Aorta (tissue), 5 donors: ENCODE results near the gene STOML2. TPM values are rescaled to one million over a fixed set of nuclear protein-coding genes. Genes with fewer than 3 reads are reported as not detected.

Experiments used
- ATAC-seq: fragments of 200-7000 bp; cut with Tn5 transposase; one replicate; pipeline ENCODE4 v1.9.1; 2022; ENCODE audit warnings: moderate library complexity; ENCODE audit not compliant: low FRiP score
- DNase-seq, 2 donors: peaks; one replicate each; pipeline ENCODE4 v3.0.0-alpha.2; 2020
- H3K27ac ChIP-seq, 2 donors: one replicate each; pipeline ENCODE4 v1.5.1; 2013; ENCODE audit warnings: low read length in 2 of 2, mild to moderate bottlenecking in 2 of 2, moderate library complexity in 2 of 2, control low read depth in 1 of 2, inconsistent platforms in 1 of 2, low read depth in 1 of 2
- H3K27me3 ChIP-seq, 2 donors: one replicate each; pipeline ENCODE4 v1.6.1; 2013; ENCODE audit warnings: control low read depth in 1 of 2, low read length in 1 of 2, mild to moderate bottlenecking in 1 of 2, moderate library complexity in 1 of 2; ENCODE audit not compliant: insufficient read depth in 2 of 2, control insufficient read depth in 1 of 2
- H3K36me3 ChIP-seq, 2 donors: one replicate each; pipeline ENCODE4 v1.6.1; 2013; ENCODE audit warnings: control low read depth in 1 of 2, low read length in 1 of 2, mild to moderate bottlenecking in 1 of 2; ENCODE audit not compliant: insufficient read depth in 2 of 2, control insufficient read depth in 1 of 2
- H3K4me1 ChIP-seq, 2 donors: one replicate each; pipeline ENCODE4 v1.6.1; 2013; ENCODE audit warnings: low read length in 2 of 2, control low read depth in 1 of 2, mild to moderate bottlenecking in 1 of 2, moderate library complexity in 1 of 2; ENCODE audit not compliant: insufficient read depth in 2 of 2, control insufficient read depth in 1 of 2
- H3K4me3 ChIP-seq, 2 donors: one replicate each; pipeline ENCODE4 v1.5.1; 2013; ENCODE audit warnings: low read length in 2 of 2, control low read depth in 1 of 2, mild to moderate bottlenecking in 1 of 2
- H3K9me3 ChIP-seq: one replicate; pipeline ENCODE4 v1.6.1; 2013; ENCODE audit warnings: mild to moderate bottlenecking, low read length; ENCODE audit not compliant: control insufficient read depth
- whole genome bisulfite sequencing, 2 donors: extraction: QIAGEN DNeasy Blood & Tissue Kit; methylation state at CpG; one replicate each; pipeline ENCODE4 v1.1.7; 2013; 5-methylcytosine and 5-hydroxymethylcytosine counted together
- intact Hi-C, 2 donors: fragments of 100-400 bp; cut with DNase I; formaldehyde crosslinking; loops; one replicate each; pipeline versions ENCODE4 v1.14.2 to v1.15.0; 2022
- polyA plus RNA-seq, 2 donors: library from polyadenylated mRNA; stranded (reverse); fragments of 200-250 nt; gene quantifications; one replicate each; pipeline ENCODE4 v1.2.3, GENCODE V29; 2013
- total RNA-seq, 2 donors: library from RNA; stranded (reverse); fragmentation: NEBNext Ultra II Directional; extraction: Animal tissue kit (Norgen Biotek cat#: 25700); gene quantifications; one replicate each; pipeline ENCODE4 v1.2.1, GENCODE V29; 2021
- donor health status: healthy with polysubstance abuse.
- donor health status: Bipolar disorder and iron deficiency.
- donor health status: DM: no; HTN: no; CAD: no.
- donor health status: DM: no; HTN: no; CAD: no.
- donor health status: DM: yes; HTN: yes; CAD: no.

The STOML2 gene
- total and polyA plus RNA-seq, 4 donors = 47.2 to 85.3 (median 61.9) TPM

DNA sequence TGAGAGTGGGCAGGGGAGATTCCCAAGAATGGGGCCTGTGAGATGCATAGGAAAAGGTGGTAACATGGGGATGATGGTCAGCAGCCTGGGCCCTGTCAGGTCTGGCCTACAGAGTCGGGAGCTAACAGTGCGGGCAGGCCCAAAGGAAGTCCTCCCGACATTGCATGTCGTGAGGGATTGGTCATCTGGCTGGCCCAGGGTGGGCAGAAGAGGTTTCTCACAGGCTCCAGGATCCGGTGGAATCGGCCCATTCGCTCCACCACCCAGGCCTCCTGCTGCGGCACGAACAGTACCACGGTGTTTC lies 514 bp downstream of the STOML2 start:
- no peaks in the 10 kb centered on the region for H3K27me3 ChIP-seq
- peak overlapping the region in 1 of 2 donors; percentile 65 for H3K27ac ChIP-seq
- 3% methylated on average over 10 of the region's 10 CpGs for WGBS, 2 donors
- DNase-seq = peak; percentile 44 to 78
- ATAC-seq = peak; percentile 13
- peaks cover 0 to 6% of the 10 kb centered on the region in 2 donors for H3K36me3 ChIP-seq
- H3K9me3 ChIP-seq = no peaks in the 10 kb centered on the region
- peak overlapping the region; percentile 59 to 62 for H3K4me3 ChIP-seq
- no peaks in the 10 kb centered on the region for H3K4me1 ChIP-seq
- intact Hi-C loops = no loop called here

DNA sequence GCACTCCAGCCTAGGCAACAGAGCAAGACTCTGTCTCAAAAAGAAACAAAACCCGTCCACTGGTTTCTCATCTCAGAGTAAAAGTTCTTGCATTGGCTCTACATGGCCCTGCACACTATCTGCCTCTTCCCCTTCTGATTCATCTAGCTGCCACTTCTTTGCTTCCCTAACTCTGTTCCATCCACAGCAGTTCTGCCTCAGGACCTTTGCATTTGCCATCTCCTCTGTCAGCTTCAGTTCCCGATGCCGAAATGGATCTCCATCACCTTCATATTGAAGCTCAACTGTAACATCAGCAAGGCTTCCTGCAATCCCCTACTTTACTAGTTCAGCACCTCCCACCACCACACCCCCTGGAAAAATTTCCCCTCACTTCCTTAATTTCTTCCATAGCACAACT lies 5.4 kb downstream of the STOML2 start:
- no peak for ATAC-seq
- WGBS, 2 donors = 86 to 90% methylated on average over 3 of the region's 3 CpGs
- Histone ChIP-seq H3K27ac (no peak overlapping the region), H3K4me3 (no peak overlapping the region), H3K36me3 (peaks cover 0 to 2% of the 10 kb centered on the region in 2 donors), H3K27me3 (no peaks in the 10 kb centered on the region), H3K9me3 (no peaks in the 10 kb centered on the region), H3K4me1 (no peaks in the 10 kb centered on the region)
- no peak for DNase-seq
- intact Hi-C loops = loop anchor here (5.0 to 10.0 kb wide), 2 partner anchors 110 to 203 kb away; partner anchors contain the start of gene DNAJB5 (in 1 of the 2)

DNA sequence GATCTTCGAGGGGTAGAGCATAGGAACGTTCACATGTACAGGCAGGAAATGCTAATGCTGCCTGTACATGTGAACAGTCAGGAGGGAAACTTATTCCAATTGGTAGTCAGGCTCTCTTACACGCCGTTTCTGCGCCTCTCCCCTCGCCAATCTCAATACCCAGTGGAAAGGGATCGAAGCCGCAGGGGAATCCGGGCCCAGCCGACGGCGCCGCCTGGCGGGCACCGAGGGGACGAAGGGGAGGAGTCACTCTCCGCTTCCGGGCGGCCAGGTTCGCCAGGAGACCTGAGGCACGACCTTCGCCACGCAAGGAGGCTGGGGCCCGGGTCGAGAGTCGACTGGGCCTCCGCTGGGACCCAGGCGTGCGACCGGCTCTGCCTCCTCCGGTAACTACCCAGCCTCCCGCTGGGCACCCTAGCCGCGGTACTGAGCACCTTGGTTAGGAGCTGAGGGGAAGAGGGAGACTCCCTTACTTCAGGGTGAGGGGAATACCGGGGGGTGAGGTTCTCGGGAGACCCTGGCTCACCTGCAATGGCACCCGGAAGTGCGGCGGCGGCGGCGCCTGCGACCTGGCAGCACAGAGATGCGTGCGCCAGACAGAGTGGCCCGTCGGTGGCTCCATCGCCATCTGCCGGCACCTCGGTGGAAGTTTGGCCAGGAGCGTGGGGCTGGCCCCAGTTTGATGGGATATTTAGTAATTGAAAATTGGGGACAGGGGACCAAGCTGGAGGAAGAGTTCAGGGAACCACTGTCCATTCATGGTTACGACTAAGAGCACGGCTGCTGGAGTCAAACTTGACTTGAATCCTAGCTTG lies 6.7 kb downstream of the STOML2 start, which contains the start of gene PIGO:
PIGO (minus strand) TSS at position 557 of the 815 bp plus-strand sequence. CDS start 1,026 bp downstream, outside the sequence.
- ATAC-seq = peak; percentile 95
- Histone ChIP-seq H3K4me1 (no peaks in the 10 kb centered on the region), H3K4me3 (peak within 1 kb of the TSS; percentile 85 to 88), H3K36me3 (peaks cover 0 to 4% of the 10 kb centered on the region in 2 donors), H3K27me3 (no peaks in the 10 kb centered on the region), H3K27ac (peak within 1 kb of the TSS; percentile 80 to 99), H3K9me3 (no peaks in the 10 kb centered on the region)
- 1% methylated on average over 53 of the region's 53 CpGs for WGBS, 2 donors
- intact Hi-C loops = loop anchor here (5.0 to 10.0 kb wide), 2 partner anchors 109 to 201 kb away; partner anchors contain the start of gene DNAJB5 (in 1 of the 2)
- DNase-seq = peak; percentile 94 to 96

DNA sequence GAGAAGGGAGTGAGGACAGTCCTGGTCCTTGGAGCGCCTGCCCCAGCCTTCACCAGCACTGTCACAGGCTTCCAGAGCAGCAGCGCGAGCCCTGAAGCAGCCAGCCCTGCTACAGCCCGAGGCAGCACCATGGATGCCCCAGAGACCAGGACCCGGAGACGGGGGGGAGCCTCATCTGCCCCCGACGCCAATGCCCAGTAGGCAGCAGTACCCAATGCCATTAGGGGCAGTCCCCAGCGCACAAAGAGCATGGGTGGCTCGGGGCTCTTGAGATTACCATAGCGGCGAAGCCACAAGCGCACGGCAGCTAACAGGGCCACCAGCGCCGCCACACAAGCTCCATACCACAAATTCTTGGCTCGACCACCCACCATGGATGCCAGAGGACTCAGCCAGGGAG lies 11.4 kb downstream of the STOML2 start:
- H3K4me1 ChIP-seq = no peaks in the 10 kb centered on the region
- no peak overlapping the region for H3K4me3 ChIP-seq
- ATAC-seq = no peak
- no peaks in the 10 kb centered on the region for H3K9me3 ChIP-seq
- no peaks in the 10 kb centered on the region for H3K27me3 ChIP-seq
- H3K27ac ChIP-seq = no peak overlapping the region
- no peak for DNase-seq
- WGBS, 2 donors = 88 to 92% methylated on average over 17 of the region's 17 CpGs
- intact Hi-C loops = loop anchor here in 1 of 2 donors (10.0 kb wide), 1 partner anchor 197 kb away; a partner anchor contains a TSS
- H3K36me3 ChIP-seq = peaks cover 0 to 6% of the 10 kb centered on the region in 2 donors

DNA sequence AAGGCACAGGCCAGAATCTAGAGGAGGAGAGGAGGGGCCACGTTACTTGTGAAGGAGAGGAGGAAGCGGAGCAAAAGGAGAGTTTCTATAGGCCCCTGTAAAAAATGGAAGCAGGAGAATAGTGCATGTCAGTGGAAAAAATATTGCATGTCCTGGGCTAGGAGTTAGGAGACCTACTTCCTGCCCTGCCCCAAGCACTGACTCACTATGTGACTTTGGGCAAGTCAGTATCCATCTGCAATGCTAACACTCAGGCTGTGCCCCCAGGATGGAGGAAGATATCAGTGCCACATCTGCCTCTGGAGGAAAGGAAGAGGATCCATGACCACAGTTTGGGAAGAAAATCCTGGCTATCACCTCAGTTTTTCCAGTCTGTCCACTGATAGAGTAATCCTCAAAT lies 13.5 kb downstream of the STOML2 start:
- intact Hi-C loops = no loop called here
- no peak for ATAC-seq
- Histone ChIP-seq H3K4me3 (no peak overlapping the region), H3K27ac (no peak overlapping the region), H3K27me3 (no peaks in the 10 kb centered on the region), H3K9me3 (no peaks in the 10 kb centered on the region), H3K36me3 (peaks cover 0 to 6% of the 10 kb centered on the region in 2 donors), H3K4me1 (no peaks in the 10 kb centered on the region)
- WGBS, 2 donors = 94 to 95% methylated on average over 2 of the region's 2 CpGs
- no peak for DNase-seq

DNA sequence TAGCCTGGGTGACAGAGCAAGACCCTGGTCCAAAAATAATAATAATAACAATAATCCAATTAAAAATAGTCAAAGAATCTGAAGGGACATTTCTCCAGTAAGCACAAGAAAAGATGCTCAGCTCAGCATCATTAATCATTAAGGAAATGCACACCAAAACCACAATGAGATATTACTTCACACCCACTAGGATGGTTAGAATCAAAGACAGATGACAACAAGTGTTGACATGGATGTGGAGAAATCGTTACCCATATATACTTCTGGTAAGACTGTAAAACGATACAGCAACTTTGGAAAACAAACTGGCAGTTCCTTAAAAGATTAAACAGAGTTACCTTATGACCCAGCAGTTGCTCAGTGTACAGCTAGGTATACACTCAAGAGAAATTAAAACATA lies 17.9 kb downstream of the STOML2 start:
- no peak for DNase-seq
- H3K36me3 ChIP-seq = peaks cover 0 to 3% of the 10 kb centered on the region in 2 donors
- no peaks in the 10 kb centered on the region for H3K4me1 ChIP-seq
- H3K27ac ChIP-seq = no peak overlapping the region
- H3K27me3 ChIP-seq = no peaks in the 10 kb centered on the region
- intact Hi-C loops = no loop called here
- ATAC-seq = no peak
- 77 to 86% methylated on average over 2 of the region's 2 CpGs for WGBS, 2 donors
- no peaks in the 10 kb centered on the region for H3K9me3 ChIP-seq
- H3K4me3 ChIP-seq = no peak overlapping the region

DNA sequence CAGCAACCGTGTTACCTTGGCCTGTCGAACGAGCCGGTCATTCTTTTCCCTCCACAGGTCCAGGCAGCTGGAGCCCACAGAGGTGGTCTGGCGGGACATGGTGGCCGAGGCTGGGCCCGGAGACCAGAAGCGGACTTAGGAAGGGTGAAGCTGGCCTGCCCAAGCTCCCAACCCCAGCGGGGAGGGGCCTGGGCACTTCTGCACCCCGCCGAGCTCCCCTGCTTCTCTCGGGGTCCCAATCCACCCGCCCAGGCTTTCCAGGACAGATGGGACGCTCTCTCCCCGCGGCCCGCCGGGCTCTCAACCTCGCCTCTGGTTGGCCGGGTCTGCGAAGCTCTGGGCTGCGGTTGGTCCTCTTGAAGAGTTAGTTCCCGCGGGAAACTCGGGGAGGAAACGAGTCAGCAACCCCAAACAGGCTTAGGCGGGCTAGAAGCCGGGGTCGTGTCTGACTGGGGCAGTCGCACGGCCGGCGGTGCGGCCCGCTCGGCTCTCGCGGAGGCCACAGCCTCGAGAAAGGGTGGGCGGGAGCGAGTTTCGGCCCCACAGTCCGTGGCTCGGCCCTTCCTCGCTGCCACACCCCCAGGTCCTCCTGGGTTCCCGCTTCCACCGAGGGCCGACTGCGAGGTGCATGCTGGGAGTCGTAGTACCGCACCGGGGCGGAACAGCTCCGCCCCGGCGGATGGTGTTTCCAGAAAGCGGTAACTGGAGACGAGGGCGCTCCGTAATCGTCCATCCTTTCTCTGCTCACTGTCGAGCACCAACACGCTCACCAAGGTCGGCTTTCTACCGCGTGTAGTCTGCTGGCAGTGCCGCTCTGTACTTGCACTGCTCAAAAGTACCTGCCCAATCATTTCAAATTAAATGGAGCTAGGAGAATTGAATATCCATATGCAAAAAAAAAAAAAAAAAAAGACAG lies 23.2 kb downstream of the STOML2 start, which contains the start of gene FANCG:
FANCG (minus strand) TSS at position 517 of the 916 bp plus-strand sequence; CDS start at position 99, 418 bp downstream.
- H3K9me3 ChIP-seq = no peaks in the 10 kb centered on the region
- H3K36me3 ChIP-seq = no peaks in the 10 kb centered on the region
- DNase-seq = peak; percentile 95 to 96
- 0% methylated on average over 67 of the region's 67 CpGs for WGBS, 2 donors
- peak within 1 kb of the TSS in 1 of 2 donors; percentile 37 for H3K27ac ChIP-seq
- intact Hi-C loops = loop anchor here in 1 of 2 donors (10.0 kb wide), 1 partner anchor 415 kb away; the partner anchor contains the start of gene CCL27
- ATAC-seq = peak; percentile 98
- H3K4me1 ChIP-seq = no peaks in the 10 kb centered on the region
- H3K4me3 ChIP-seq = peak within 1 kb of the TSS; percentile 30 to 80
- no peaks in the 10 kb centered on the region for H3K27me3 ChIP-seq

DNA sequence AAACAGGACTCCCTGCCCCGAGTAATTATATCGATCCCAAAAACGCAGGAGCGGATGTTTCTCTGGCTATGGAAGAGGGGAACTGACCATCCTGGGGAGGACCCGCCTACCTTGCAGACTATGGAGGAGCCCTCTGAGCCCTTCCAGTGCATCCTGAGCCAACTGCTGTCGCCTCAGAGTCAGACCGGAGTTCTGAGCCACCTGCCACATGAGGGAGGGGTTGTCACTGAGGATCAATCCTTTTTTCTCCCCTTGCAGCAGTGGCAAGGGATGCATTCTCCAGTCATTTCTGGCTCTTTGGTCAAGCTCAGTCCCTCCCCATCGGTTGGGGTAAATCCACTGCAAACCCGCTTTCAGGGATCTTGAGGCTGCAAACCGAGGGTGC lies 23.9 kb downstream of the STOML2 start:
- DNase-seq = no peak
- H3K27ac ChIP-seq = no peak overlapping the region
- 2 to 4% methylated on average over 10 of the region's 10 CpGs for WGBS, 2 donors
- intact Hi-C loops = loop anchor here in 1 of 2 donors (10.0 kb wide), 1 partner anchor 414 kb away; the partner anchor contains the start of gene CCL27
- ATAC-seq = no peak
- H3K27me3 ChIP-seq = no peaks in the 10 kb centered on the region
- H3K9me3 ChIP-seq = no peaks in the 10 kb centered on the region
- no peaks in the 10 kb centered on the region for H3K36me3 ChIP-seq
- peak overlapping the region in 1 of 2 donors; percentile 30 for H3K4me3 ChIP-seq
- H3K4me1 ChIP-seq = no peaks in the 10 kb centered on the region
